HG02884 (cell line): Measurements from ENCODE around the gene JAKMIP1.

Source experiments
- ATAC-seq: cut with Tn5 transposase; IDR thresholded peaks from one replicate; pipeline ENCODE4 v1.9.1; 2021; ENCODE audit warnings: mild to moderate bottlenecking, moderate library complexity; ENCODE audit not compliant: unreplicated experiment

Gene JAKMIP1

GRCh38 chr4:6200011-6200921 is at the start of gene JAKMIP1:
TSS of gene JAKMIP1 (minus strand) at chr4:6200549. CDS start at chr4:6112850, 87,699 bp downstream.
- ATAC-seq = peak; percentile 59

- ATAC-seq = no peak
Observed at GRCh38 chr4:6248394-6248793, 48.0 kb upstream of the JAKMIP1 start.

- no peak for ATAC-seq
Observed at GRCh38 chr4:6246170-6246634, 45.9 kb upstream of the JAKMIP1 start.

- no peak for ATAC-seq
Observed at GRCh38 chr4:6245246-6246169, 45.2 kb upstream of the JAKMIP1 start.

- ATAC-seq = no peak
Observed at GRCh38 chr4:6242271-6243029, 42.1 kb upstream of the JAKMIP1 start.

GRCh38 chr4:6241062-6241845 is 40.9 kb upstream of the JAKMIP1 start:
- ATAC-seq = no peak

- no peak for ATAC-seq
Observed at GRCh38 chr4:6239968-6240367, 39.6 kb upstream of the JAKMIP1 start.

- no peak for ATAC-seq
Observed at GRCh38 chr4:6239486-6239885, 39.1 kb upstream of the JAKMIP1 start.

- no peak for ATAC-seq
Observed at GRCh38 chr4:6236816-6237390, 36.6 kb upstream of the JAKMIP1 start.

GRCh38 chr4:6235901-6236640 is 35.7 kb upstream of the JAKMIP1 start:
- ATAC-seq = no peak

- ATAC-seq = no peak
Observed at GRCh38 chr4:6235012-6235411, 34.7 kb upstream of the JAKMIP1 start.

GRCh38 chr4:6233929-6234328 is 33.6 kb upstream of the JAKMIP1 start:
- ATAC-seq = no peak

GRCh38 chr4:6232836-6233785 is 32.8 kb upstream of the JAKMIP1 start:
- ATAC-seq = no peak

- ATAC-seq = no peak
Observed at GRCh38 chr4:6231663-6232165, 31.4 kb upstream of the JAKMIP1 start.

GRCh38 chr4:6230827-6231662 is 30.7 kb upstream of the JAKMIP1 start:
- ATAC-seq = no peak

GRCh38 chr4:6230502-6230785 is 30.1 kb upstream of the JAKMIP1 start:
- ATAC-seq = no peak
